ENCODE data around the gene ZNF611.
"Not testable (repeated sequence)": the region's sequence is repeated elsewhere in the genome, so short reads cannot be mapped to it uniquely, and the experiment has no call there.

ZNF611 gene

GRCh38 chr19:52734893-52735661, at the start of gene ZNF611:
TSS of gene ZNF611 (minus strand) at chr19:52735044. CDS start at chr19:52715894, 19,150 bp downstream.
- FAIRE-seq, result peak; percentile 96
- DNase-seq (ENCODE audit: extremely low spot score, insufficient read length, low read depth), result peak; percentile 86

GRCh38 chr19:52782864-52783263, 48.0 kb upstream of the ZNF611 start:
- not testable (repeated sequence) for FAIRE-seq; DNase-seq (ENCODE audit: extremely low spot score, insufficient read length, low read depth)

DNA sequence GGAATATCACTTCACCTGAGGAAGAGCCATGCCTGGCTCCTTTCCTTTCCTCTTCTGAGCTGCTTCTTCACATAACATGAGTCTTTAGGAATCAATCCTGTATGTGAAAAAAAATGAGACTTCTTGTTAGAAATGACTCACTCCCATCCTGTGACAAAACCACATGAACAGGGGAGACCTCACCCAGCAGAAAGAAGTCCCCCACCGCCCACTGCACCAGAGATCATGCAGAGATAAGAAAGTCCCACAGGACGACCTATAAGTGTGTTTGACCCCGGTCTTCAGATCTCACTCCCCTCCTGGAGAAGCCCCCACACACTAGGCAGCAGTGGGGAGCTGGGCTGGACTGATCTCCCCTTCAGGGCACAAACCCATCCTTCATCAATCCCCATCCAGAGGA, 44.0 kb upstream of the ZNF611 start:
- FAIRE-seq, result no peak
- DNase-seq (ENCODE audit: extremely low spot score, insufficient read length, low read depth), result no peak

- not testable (repeated sequence) for FAIRE-seq; DNase-seq (ENCODE audit: extremely low spot score, insufficient read length, low read depth)
Observed at GRCh38 chr19:52756447-52756846, 21.6 kb upstream of the ZNF611 start.

GRCh38 chr19:52749780-52750179, 14.9 kb upstream of the ZNF611 start:
- DNase-seq (ENCODE audit: extremely low spot score, insufficient read length, low read depth) (no peak), FAIRE-seq (no peak)

DNA sequence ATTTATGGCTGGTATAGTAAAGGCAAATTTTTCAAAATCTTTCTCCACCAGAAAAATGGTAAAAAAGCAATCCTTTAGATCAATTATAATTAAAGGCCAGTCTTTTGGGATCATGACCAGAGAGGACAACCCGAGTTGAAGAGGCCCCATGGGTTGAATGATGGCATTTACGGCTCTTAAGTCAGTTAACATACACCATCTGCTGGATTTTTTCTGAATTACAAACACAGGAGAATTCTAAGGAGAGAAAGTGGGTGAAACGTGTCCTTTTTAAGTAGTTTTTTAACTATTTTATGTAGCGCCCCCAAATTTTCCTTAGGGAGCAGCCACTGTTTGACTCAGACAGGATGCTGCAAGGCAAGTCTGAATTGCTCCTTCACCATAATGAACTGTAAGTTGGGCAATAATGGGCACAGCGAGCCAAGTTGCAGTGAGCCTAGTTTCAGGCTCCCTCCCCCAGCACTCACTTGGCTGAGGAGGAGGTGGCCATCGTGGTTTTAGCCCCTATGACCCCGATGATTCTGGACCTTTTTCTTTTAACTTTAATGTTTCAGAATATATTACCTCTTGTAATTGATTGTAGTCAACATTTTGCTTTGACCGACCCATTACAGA, 13.6 kb upstream of the ZNF611 start:
- FAIRE-seq (no peak), DNase-seq (ENCODE audit: extremely low spot score, insufficient read length, low read depth) (no peak)

GRCh38 chr19:52745919-52746318, 11.1 kb upstream of the ZNF611 start:
- not testable (repeated sequence) for FAIRE-seq; DNase-seq (ENCODE audit: extremely low spot score, insufficient read length, low read depth)

DNA sequence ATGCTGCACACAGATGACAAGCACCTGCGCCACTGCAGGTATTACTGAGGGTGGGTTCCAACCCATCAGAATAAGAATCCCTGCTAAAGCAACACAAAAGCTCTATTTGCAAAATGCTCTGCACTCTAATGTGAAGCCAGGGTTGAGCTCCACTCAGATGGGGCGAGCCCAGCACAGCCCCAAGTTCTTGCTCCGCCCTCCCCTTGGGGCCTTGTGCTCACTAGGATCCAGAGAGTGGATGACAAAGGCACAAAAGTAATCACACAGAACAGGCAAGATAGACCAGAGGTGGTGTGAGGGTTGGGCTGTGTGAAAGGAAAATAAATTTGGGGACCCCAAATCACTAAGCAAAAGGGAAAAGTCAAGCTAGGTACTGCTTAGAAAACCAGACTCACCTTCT, 8.2 kb upstream of the ZNF611 start:
- FAIRE-seq, result no peak
- DNase-seq (ENCODE audit: extremely low spot score, insufficient read length, low read depth), result no peak

GRCh38 chr19:52742516-52742915, 7.7 kb upstream of the ZNF611 start:
- no peak for DNase-seq (ENCODE audit: extremely low spot score, insufficient read length, low read depth)
- no peak for FAIRE-seq

- FAIRE-seq (no peak), DNase-seq (ENCODE audit: extremely low spot score, insufficient read length, low read depth) (no peak)
Observed at GRCh38 chr19:52741951-52742485, 7.2 kb upstream of the ZNF611 start.

- FAIRE-seq, result not testable (repeated sequence)
Observed at GRCh38 chr19:52741371-52741770, 6.5 kb upstream of the ZNF611 start.

GRCh38 chr19:52739576-52739975, 4.7 kb upstream of the ZNF611 start:
- DNase-seq (ENCODE audit: extremely low spot score, insufficient read length, low read depth) (no peak), FAIRE-seq (no peak)

More at GRCh38 chr19:52741371-52741770, 6.5 kb upstream of the ZNF611 start:
- not testable (repeated sequence) for DNase-seq (ENCODE audit: extremely low spot score, insufficient read length, low read depth)

DNA sequence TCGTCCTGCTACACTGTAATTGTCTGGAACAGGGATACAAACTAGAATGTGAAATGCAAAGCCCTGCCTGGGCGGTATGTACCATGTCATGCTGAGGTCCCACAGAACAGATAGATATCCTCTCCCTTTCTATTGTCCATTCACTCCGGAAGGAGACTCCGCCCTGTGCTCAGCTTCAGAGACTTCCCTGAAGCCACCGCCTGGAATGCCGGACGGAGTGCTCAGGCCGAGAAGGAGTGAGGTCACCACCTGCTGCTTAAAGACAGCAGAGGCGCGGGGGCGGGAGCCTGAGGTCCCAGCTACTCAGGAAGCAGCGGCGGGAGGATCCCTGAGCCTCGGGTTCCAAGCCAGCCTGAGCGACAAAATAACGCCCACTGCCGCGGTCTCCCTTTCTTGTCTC, 890 bp upstream of the ZNF611 start:
- no peak for DNase-seq (ENCODE audit: extremely low spot score, insufficient read length, low read depth)
- FAIRE-seq, result no peak

DNA sequence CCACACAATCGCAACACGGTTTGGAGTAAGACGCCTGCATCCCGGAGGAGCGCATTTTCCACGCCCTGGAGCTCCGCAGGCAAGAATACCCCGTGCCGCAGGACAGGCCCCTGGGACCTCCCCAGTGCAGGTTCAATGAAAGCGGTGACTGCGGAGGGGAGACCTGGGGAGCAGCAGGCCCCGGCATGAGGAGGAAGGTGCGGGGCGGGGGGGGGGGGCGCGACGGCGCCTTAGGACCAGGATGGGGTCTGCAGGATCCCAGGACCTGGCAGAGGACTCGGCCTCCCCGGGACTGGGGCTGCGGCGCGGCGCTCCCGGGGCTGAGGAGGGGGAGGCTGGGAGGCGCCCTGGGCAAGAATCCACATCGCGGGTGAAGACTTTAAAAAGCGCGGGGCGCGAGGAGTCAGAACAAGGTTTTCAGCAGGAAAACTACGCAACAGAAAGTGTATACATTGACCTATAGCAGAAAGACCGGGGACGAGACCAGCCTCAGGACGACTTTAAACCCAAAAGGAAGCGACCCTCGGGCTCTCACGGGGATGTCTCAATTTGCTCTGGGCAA, 432 bp downstream of the ZNF611 start:
- FAIRE-seq (no peak), DNase-seq (ENCODE audit: extremely low spot score, insufficient read length, low read depth) (no peak)

DNA sequence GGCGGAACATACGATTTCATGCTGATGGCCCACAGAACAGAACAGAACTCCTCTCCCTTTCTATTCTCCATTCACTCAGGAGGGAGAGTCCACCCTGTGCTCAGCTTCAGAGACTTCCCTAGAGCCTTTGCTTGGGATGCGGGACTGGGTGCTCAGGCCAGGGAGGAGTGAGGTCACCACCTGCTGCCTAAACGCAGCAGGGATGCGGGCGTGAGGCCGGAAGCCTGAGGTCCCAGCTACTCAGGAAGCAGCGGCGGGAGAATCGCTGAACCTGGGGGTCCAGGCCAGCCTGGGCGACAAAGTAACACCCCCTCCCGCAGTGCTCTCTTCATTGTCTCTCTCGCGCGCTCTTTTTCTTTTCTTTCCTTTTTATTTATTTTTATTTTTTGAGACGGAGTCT, 8.8 kb downstream of the ZNF611 start:
- not testable (repeated sequence) for DNase-seq (ENCODE audit: extremely low spot score, insufficient read length, low read depth); FAIRE-seq

DNA sequence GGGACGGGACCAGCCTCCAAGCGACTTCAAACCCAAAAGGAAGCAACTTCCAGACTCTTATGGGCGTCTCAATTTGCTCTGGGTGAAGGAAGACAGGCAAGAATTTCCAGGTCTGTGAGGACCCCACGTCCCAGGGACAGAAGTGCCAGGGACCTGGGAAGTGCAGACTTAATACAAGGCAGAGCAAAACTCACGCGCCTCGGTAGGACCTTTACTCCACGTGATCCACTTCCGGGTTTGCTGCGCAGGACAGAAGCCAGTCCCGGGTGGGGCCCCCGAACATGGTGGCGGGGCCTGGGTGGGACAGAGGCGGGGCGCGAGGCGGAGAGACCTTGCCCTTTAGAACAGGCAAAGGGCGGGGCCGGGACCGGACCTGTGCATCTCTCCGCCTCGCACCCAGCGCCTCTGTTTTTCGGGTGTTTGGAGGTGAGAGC, 9.3 kb downstream of the ZNF611 start:
- no peak for DNase-seq (ENCODE audit: extremely low spot score, insufficient read length, low read depth)
- no peak for FAIRE-seq

GRCh38 chr19:52724701-52725514, 9.9 kb downstream of the ZNF611 start:
- no peak for DNase-seq (ENCODE audit: extremely low spot score, insufficient read length, low read depth)
- FAIRE-seq, result no peak

- FAIRE-seq; DNase-seq (ENCODE audit: extremely low spot score, insufficient read length, low read depth): not testable (repeated sequence)
Observed at GRCh38 chr19:52723907-52724598, 10.8 kb downstream of the ZNF611 start.

Data from GM18507 (cell line).